Right lobe of liver (tissue), 4 donors: Measurements from ENCODE around the gene KMT5C.

ENCODE experiments used
- POLR2A ChIP-seq: fragments of 450-650 bp; IDR thresholded peaks from one replicate; pipeline ENCODE4 v1.6.1; 2017; ENCODE audit warnings: antibody characterized with exemption, mild to moderate bottlenecking
- TF ChIP-seq, protein P1 (sequence below), 4 donors: fragments of 200-600 bp in 3 of 4; fragments of 450-650 bp in 1 of 4; IDR thresholded peaks; one replicate each; pipeline versions ENCODE4 v1.5.1 to v1.8.0; 2016 to 2022; ENCODE audit warnings: antibody characterized with exemption in 4 of 4, mild to moderate bottlenecking in 2 of 4
- donor health status: DM: no; HTN: no; CAD: no.
- donor health status: DM: no; HTN: no; CAD: no.
- donor health status: DM: no; HTN: yes; CAD: no.

GRCh38 chr19:55340784-55341147, 1.1 kb downstream of the KMT5C start:
- TF ChIP-seq, protein P1, sequence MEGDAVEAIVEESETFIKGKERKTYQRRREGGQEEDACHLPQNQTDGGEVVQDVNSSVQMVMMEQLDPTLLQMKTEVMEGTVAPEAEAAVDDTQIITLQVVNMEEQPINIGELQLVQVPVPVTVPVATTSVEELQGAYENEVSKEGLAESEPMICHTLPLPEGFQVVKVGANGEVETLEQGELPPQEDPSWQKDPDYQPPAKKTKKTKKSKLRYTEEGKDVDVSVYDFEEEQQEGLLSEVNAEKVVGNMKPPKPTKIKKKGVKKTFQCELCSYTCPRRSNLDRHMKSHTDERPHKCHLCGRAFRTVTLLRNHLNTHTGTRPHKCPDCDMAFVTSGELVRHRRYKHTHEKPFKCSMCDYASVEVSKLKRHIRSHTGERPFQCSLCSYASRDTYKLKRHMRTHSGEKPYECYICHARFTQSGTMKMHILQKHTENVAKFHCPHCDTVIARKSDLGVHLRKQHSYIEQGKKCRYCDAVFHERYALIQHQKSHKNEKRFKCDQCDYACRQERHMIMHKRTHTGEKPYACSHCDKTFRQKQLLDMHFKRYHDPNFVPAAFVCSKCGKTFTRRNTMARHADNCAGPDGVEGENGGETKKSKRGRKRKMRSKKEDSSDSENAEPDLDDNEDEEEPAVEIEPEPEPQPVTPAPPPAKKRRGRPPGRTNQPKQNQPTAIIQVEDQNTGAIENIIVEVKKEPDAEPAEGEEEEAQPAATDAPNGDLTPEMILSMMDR (IDR thresholded peaks at IDR 0.05) = no peak
- TF ChIP-seq POLR2A = no peak
